ENCODE data around the gene HRC. TPM values are rescaled to one million over a fixed set of nuclear protein-coding genes. Genes with fewer than 3 reads are reported as not detected.
A peak's percentile ranks its signal among the peaks of the same experiment; 100 is the strongest.

Gene HRC
- total RNA-seq, 6 donors from 2014 or later, result 0.61 to 2.1 (median 1.2) TPM; not detected in 1

GRCh38 chr19:49117677-49118564 lies 37.3 kb downstream of the HRC start:
- no peak for TF ChIP-seq CTCF (IDR thresholded peaks at IDR 0.05)
- TF ChIP-seq POLR2AphosphoS5 (IDR thresholded peaks at IDR 0.05), result no peak
- no peak for TF ChIP-seq POLR2A (IDR thresholded peaks at IDR 0.05)
- TF ChIP-seq EP300 (IDR thresholded peaks at IDR 0.05), result no peak
- no peaks in the 10 kb centered on the region for H3K9me3 ChIP-seq
- H3K27ac ChIP-seq, result peak overlapping the region; percentile 93 to 94 (median 94)
- peaks cover 34 to 48% (median 39%) of the 10 kb centered on the region in 4 donors for H3K4me1 ChIP-seq
- no peaks in the 10 kb centered on the region for H3K36me3 ChIP-seq
- ATAC-seq (ENCODE audit: low FRiP score in 2 of 2) (no peak), DNase-seq (peak in 1 of 2 donors; percentile 78)
- H3K27me3 ChIP-seq, result no peaks in the 10 kb centered on the region
- 62 to 69% methylated on average over 20 to 26 of the region's 26 CpGs for WGBS, 2 donors
- peak overlapping the region in 3 of 4 donors; percentile 58 to 72 (median 58) for H3K4me3 ChIP-seq

- Histone ChIP-seq H3K27me3 (no peaks in the 10 kb centered on the region), H3K9me3 (no peaks in the 10 kb centered on the region), H3K4me3 (no peak overlapping the region), H3K27ac (no peak overlapping the region), H3K4me1 (peaks cover 34 to 48% (median 39%) of the 10 kb centered on the region in 4 donors), H3K36me3 (no peaks in the 10 kb centered on the region)
- TF ChIP-seq EP300 (IDR thresholded peaks at IDR 0.05) (no peak), POLR2A (IDR thresholded peaks at IDR 0.05) (no peak), CTCF (IDR thresholded peaks at IDR 0.05) (no peak), POLR2AphosphoS5 (IDR thresholded peaks at IDR 0.05) (no peak)
- DNase-seq (peak in 1 of 2 donors; percentile 65), ATAC-seq (ENCODE audit: low FRiP score in 2 of 2) (no peak)
- 29 to 38% methylated on average over 1 of the region's 1 CpG for WGBS, 2 donors
These were observed 38.7 kb downstream of the HRC start for GRCh38 chr19:49116544-49116943.

- Histone ChIP-seq H3K4me3 (peak overlapping the region; percentile 70 to 99 (median 86)), H3K9me3 (no peaks in the 10 kb centered on the region), H3K36me3 (no peaks in the 10 kb centered on the region), H3K27me3 (no peaks in the 10 kb centered on the region), H3K4me1 (peaks cover 27 to 40% (median 33%) of the 10 kb centered on the region in 4 donors), H3K27ac (peak overlapping the region; percentile 69 to 88 (median 74))
- TF ChIP-seq POLR2AphosphoS5 (IDR thresholded peaks at IDR 0.05) (peak in 1 of 2 donors; percentile 50), CTCF (IDR thresholded peaks at IDR 0.05) (no peak)
- ATAC-seq (ENCODE audit: low FRiP score in 2 of 2) (peak in 1 of 2 donors; percentile 13), DNase-seq (peak; percentile 69 to 91)
- 13 to 35% methylated on average over 14 to 38 of the region's 68 CpGs for WGBS, 2 donors
These were observed 40.4 kb downstream of the HRC start for GRCh38 chr19:49114630-49115363.

GRCh38 chr19:49113762-49114629 lies 41.2 kb downstream of the HRC start, which contains the start of gene LIN7B:
LIN7B (plus strand) TSS chr19:49114370; CDS start chr19:49114405, 35 bp downstream.
- 0 to 1% methylated on average over 41 to 50 of the region's 66 CpGs for WGBS, 2 donors
- peaks cover 20 to 33% (median 27%) of the 10 kb centered on the region in 4 donors for H3K4me1 ChIP-seq
- peak; percentile 70 to 96 for DNase-seq

More at GRCh38 chr19:49113762-49114629, 41.2 kb downstream of the HRC start, which contains the start of gene LIN7B:
- Histone ChIP-seq H3K27me3 (no peaks in the 10 kb centered on the region), H3K9me3 (no peaks in the 10 kb centered on the region), H3K4me3 (peak within 1 kb of the TSS; percentile 70 to 99 (median 86)), H3K27ac (peak within 1 kb of the TSS; percentile 69 to 88 (median 74)), H3K36me3 (peaks cover 0 to 7% (median under 1%) of the 10 kb centered on the region in 4 donors)
- TF ChIP-seq EP300 (IDR thresholded peaks at IDR 0.05) (no peak), CTCF (IDR thresholded peaks at IDR 0.05) (peak; percentile 49 to 85 (median 74)), POLR2A (IDR thresholded peaks at IDR 0.05) (peak in 1 of 4 donors; percentile 50), POLR2AphosphoS5 (IDR thresholded peaks at IDR 0.05) (peak in 1 of 2 donors; percentile 12)
- peak; percentile 72 to 82 for ATAC-seq (ENCODE audit: low FRiP score in 2 of 2)

Data from upper lobe of left lung (tissue), 6 donors.